Activated B cell treated with CpG ODN at 0.5 μM for 24 hours (primary cell): ENCODE data around the gene ZMYND15. TPM values are rescaled to one million over a fixed set of nuclear protein-coding genes. Genes with fewer than 3 reads are reported as not detected.

Experiments used
- ATAC-seq: fragments of 200-7000 bp; cut with Tn5 transposase; one replicate; pipeline ENCODE4 v1.10.0; 2021; ENCODE audit warnings: low read depth, mild to moderate bottlenecking, moderate library complexity
- CTCF ChIA-PET: fragments of 350-600 bp; sonication (Branson Sonifier 250); formaldehyde crosslinking; loops from one replicate; lab custom pipeline; 2021; ENCODE audit warnings: antibody characterized with exemption; lab: Charles Lee
- POLR2A ChIA-PET: fragments of 350-600 bp; sonication (Branson Sonifier 250); formaldehyde crosslinking; loops from one replicate; lab custom pipeline; 2021; ENCODE audit warnings: antibody characterized with exemption; lab: Charles Lee
- DNase-seq: peaks from one replicate; pipeline ENCODE4 v3.0.0; 2022
- H3K27ac Mint-ChIP-seq: one replicate; pipeline ENCODE4 v1.8.0; 2020; ENCODE audit warnings: mixed read lengths
- H3K27me3 Mint-ChIP-seq: one replicate; pipeline ENCODE4 v1.8.0; 2021; ENCODE audit warnings: mixed read lengths
- H3K36me3 Mint-ChIP-seq: one replicate; pipeline ENCODE4 v1.8.0; 2021; ENCODE audit warnings: low read depth, mixed read lengths
- H3K4me1 Mint-ChIP-seq: one replicate; pipeline ENCODE4 v1.8.0; 2021; ENCODE audit warnings: mixed read lengths
- H3K4me3 Mint-ChIP-seq: one replicate; pipeline ENCODE4 v1.8.0; 2020; ENCODE audit warnings: mild to moderate bottlenecking, mixed read lengths
- H3K9me3 Mint-ChIP-seq: one replicate; pipeline ENCODE4 v1.8.0; 2020; ENCODE audit warnings: mixed read lengths
- intact Hi-C: fragments of 100-400 bp; cut with micrococcal nuclease; formaldehyde crosslinking; loops from one replicate; pipeline ENCODE4 v1.15.1; 2024
- total RNA-seq: library from RNA; stranded (reverse); gene quantifications from 2 replicates; pipeline ENCODE4 v1.2.3, GENCODE V29; 2022
- TF ChIP-seq, protein P1 (sequence below): fragments of 200-600 bp; IDR thresholded peaks from one replicate; pipeline ENCODE4 v1.8.0; 2022; ENCODE audit warnings: antibody characterized with exemption, mild to moderate bottlenecking

ZMYND15 gene
- total RNA-seq, 1 donor from 2014 or later = 0.31 TPM

DNA sequence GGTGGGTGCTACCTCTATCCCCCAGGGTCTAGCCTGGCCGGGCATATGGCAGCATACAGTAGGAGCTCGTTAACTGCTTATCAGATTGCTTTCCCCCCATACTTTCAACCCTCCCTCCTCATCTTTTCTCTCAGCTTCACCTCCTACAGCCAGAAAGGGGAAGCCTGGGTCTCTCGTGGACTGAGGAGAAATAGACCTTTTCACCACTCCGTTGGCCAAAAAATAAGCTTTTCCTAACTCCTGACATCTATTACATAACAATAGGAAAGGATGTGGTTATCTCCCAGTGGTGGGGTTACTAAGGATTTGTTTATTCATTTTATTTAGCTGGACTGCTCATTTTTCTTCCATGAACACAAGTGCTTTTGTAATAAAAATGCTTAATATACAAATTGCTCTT is 9.1 kb downstream of the ZMYND15 start:
- Mint-ChIP-seq H3K4me1 (peaks cover 13% of the 10 kb centered on the region), H3K27me3 (peaks cover 23% of the 10 kb centered on the region), H3K36me3 (no peaks in the 10 kb centered on the region), H3K4me3 (no peak overlapping the region), H3K27ac (no peak overlapping the region), H3K9me3 (no peaks in the 10 kb centered on the region)
- DNase-seq (no peak), ATAC-seq (no peak)
- intact Hi-C loops = no loop called here
- TF ChIP-seq, protein P1, sequence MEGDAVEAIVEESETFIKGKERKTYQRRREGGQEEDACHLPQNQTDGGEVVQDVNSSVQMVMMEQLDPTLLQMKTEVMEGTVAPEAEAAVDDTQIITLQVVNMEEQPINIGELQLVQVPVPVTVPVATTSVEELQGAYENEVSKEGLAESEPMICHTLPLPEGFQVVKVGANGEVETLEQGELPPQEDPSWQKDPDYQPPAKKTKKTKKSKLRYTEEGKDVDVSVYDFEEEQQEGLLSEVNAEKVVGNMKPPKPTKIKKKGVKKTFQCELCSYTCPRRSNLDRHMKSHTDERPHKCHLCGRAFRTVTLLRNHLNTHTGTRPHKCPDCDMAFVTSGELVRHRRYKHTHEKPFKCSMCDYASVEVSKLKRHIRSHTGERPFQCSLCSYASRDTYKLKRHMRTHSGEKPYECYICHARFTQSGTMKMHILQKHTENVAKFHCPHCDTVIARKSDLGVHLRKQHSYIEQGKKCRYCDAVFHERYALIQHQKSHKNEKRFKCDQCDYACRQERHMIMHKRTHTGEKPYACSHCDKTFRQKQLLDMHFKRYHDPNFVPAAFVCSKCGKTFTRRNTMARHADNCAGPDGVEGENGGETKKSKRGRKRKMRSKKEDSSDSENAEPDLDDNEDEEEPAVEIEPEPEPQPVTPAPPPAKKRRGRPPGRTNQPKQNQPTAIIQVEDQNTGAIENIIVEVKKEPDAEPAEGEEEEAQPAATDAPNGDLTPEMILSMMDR = no peak
- ChIA-PET POLR2A (no interaction called here), CTCF (no interaction called here)

DNA sequence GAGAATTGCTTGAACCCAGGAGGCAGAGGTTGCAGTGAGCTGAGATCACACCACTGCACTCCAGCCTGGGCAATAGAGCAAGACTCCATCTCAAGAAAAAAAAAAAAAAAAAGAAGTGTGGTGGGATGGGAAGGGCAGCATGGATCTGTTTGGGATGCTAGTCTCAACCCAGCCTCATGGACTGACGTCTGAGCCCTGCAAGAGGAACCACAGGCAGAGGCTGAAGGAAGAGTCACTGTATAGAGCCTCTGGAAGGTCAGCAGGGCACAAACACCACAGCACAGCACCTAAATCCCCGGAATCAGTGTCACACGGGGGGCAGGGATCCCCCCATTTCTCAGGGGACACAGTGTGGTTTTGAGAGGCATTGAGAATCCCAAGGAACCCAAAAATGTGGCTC is 11.0 kb downstream of the ZMYND15 start:
- H3K4me1 Mint-ChIP-seq = peaks cover 13% of the 10 kb centered on the region
- intact Hi-C loops = no loop called here
- peaks cover 24% of the 10 kb centered on the region for H3K27me3 Mint-ChIP-seq
- CTCF ChIA-PET = no interaction called here
- ATAC-seq = no peak
- no peaks in the 10 kb centered on the region for H3K36me3 Mint-ChIP-seq
- DNase-seq = no peak
- H3K4me3 Mint-ChIP-seq = no peak overlapping the region
- TF ChIP-seq, protein P1 = no peak
- no peak overlapping the region for H3K27ac Mint-ChIP-seq
- POLR2A ChIA-PET = no interaction called here
- H3K9me3 Mint-ChIP-seq = no peaks in the 10 kb centered on the region

DNA sequence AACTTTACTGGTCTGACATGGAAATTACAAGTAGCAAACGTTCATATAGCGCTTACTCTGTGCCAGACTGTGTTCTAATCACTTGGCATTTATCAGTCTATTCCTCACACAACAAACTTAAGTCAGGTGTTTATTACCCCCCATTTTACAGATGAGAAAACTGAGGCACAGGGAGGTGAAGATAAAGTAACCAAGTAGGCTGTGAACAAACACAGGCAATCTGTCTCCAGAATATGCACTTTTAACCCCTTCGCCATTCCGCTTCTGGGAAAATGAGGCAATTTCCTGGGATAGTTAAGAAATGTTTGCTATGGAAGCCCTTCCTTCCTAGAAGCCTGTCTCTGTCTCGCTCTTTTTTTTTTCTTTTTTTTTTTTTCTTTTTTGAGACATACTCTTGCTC is 12.3 kb downstream of the ZMYND15 start:
- Mint-ChIP-seq H3K4me1 (peaks cover 13% of the 10 kb centered on the region), H3K27ac (no peak overlapping the region), H3K9me3 (no peaks in the 10 kb centered on the region), H3K27me3 (peaks cover 19% of the 10 kb centered on the region), H3K36me3 (no peaks in the 10 kb centered on the region), H3K4me3 (no peak overlapping the region)
- ATAC-seq (no peak), DNase-seq (no peak)
- intact Hi-C loops = no loop called here
- TF ChIP-seq, protein P1 = no peak
- CTCF ChIA-PET = no interaction called here
- POLR2A ChIA-PET = no interaction called here

DNA sequence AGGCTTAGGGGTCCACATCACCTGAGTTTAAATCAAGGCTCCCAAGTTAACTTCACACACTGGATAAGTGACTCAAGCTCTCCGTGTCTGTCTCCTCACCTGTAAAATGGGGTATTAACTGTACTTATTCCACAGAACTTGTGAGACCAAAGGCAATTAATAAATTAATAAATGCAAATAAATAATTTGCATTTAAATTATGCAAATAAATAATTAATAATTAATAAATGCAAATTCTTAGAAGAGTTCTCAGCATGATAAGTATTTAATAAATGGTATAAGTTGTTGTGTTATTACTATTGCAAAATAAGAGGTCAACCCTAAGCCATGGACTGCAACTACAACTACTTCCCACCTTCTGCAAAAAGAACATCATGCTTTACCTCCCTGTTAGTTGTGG is 13.8 kb downstream of the ZMYND15 start:
- DNase-seq = no peak
- Mint-ChIP-seq H3K4me3 (no peak overlapping the region), H3K27me3 (peaks cover 22% of the 10 kb centered on the region), H3K4me1 (peaks cover 5% of the 10 kb centered on the region), H3K27ac (no peak overlapping the region), H3K36me3 (no peaks in the 10 kb centered on the region), H3K9me3 (no peaks in the 10 kb centered on the region)
- CTCF ChIA-PET = no interaction called here
- no peak for ATAC-seq
- intact Hi-C loops = no loop called here
- TF ChIP-seq, protein P1 = no peak
- POLR2A ChIA-PET = no interaction called here

DNA sequence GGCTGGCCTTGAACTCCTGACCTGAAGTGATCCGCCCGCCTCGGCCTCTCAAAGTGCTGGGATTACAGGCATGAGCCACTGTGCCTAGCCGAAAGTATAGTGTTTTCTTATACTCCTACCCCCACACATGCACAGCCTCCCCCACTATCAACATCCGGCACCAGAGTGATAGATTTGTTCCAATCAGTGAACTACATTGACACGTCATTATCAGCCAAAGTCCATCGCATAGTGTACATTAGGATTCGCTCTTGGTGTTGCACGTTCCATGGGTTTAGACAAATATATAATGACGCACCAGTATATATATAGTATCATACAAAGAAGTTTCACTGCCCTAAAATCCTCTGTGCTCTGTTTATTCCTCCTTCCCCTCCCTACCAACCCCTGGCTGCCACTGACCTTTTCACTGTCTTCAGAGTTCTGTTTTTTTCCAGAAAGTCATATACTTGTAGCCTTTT is 20.2 kb downstream of the ZMYND15 start:
- Mint-ChIP-seq H3K27me3 (peaks cover 10% of the 10 kb centered on the region), H3K4me1 (peaks cover 5% of the 10 kb centered on the region), H3K4me3 (no peak overlapping the region), H3K27ac (no peak overlapping the region), H3K9me3 (no peaks in the 10 kb centered on the region), H3K36me3 (no peaks in the 10 kb centered on the region)
- POLR2A ChIA-PET = no interaction called here
- CTCF ChIA-PET = no interaction called here
- intact Hi-C loops = no loop called here
- DNase-seq (no peak), ATAC-seq (no peak)
- TF ChIP-seq, protein P1 = no peak
